ENCODE data around the gene CMTM4.

DNA sequence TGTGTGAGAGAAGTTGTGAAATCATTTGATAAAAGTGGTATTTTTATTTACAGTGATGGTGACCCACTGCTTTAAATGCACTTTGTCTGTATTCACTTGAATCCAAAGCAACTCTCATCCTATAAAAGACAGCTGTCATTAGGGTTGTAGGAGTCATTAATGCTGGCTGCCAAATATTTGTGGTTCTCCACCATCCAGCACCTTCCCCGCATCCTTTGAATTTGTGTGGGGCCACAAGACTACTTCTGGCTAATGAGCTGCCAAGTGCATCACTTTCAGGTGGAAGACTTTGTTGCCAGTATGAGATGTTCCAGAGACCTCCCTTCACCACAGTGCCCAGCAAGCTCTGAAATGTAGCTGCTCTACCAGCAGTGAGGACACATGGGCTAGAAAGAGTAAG, 48.7 kb downstream of the CMTM4 start:
- no peak for TF ChIP-seq POLR2A (IDR thresholded peaks at IDR 0.05; ENCODE audit: low read depth, low read length)
- TF ChIP-seq, protein P1, sequence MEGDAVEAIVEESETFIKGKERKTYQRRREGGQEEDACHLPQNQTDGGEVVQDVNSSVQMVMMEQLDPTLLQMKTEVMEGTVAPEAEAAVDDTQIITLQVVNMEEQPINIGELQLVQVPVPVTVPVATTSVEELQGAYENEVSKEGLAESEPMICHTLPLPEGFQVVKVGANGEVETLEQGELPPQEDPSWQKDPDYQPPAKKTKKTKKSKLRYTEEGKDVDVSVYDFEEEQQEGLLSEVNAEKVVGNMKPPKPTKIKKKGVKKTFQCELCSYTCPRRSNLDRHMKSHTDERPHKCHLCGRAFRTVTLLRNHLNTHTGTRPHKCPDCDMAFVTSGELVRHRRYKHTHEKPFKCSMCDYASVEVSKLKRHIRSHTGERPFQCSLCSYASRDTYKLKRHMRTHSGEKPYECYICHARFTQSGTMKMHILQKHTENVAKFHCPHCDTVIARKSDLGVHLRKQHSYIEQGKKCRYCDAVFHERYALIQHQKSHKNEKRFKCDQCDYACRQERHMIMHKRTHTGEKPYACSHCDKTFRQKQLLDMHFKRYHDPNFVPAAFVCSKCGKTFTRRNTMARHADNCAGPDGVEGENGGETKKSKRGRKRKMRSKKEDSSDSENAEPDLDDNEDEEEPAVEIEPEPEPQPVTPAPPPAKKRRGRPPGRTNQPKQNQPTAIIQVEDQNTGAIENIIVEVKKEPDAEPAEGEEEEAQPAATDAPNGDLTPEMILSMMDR (conservative IDR thresholded peaks at IDR 0.05; ENCODE audit: low read depth, low read length) = no peak
- TF ChIP-seq MAFK (IDR thresholded peaks at IDR 0.05; ENCODE audit: low read depth, low read length) = no peak
- TF ChIP-seq, protein P2, sequence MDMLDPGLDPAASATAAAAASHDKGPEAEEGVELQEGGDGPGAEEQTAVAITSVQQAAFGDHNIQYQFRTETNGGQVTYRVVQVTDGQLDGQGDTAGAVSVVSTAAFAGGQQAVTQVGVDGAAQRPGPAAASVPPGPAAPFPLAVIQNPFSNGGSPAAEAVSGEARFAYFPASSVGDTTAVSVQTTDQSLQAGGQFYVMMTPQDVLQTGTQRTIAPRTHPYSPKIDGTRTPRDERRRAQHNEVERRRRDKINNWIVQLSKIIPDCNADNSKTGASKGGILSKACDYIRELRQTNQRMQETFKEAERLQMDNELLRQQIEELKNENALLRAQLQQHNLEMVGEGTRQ (IDR thresholded peaks at IDR 0.05; ENCODE audit: low read depth, low read length) = no peak
- no peak for TF ChIP-seq RAD21 (IDR thresholded peaks at IDR 0.05; ENCODE audit: low read length)
- TF ChIP-seq MXI1 (IDR thresholded peaks at IDR 0.05; ENCODE audit: borderline replicate concordance, low read depth, low read length) = no peak
- TF ChIP-seq SMC3 (IDR thresholded peaks at IDR 0.05; ENCODE audit: low read depth, low read length) = no peak
- 0 out of 2 replicates have a peak, but pooled peaks have one; percentile 26 for TF ChIP-seq CEBPB (IDR thresholded peaks at IDR 0.05; ENCODE audit: low read depth, low read length)
- TF ChIP-seq NFE2L2 (IDR thresholded peaks at IDR 0.05; ENCODE audit: low read depth, low read length) = no peak

Measured in IMR-90 (cell line).